Measurements from ENCODE around the gene SHLD2.
"Not testable (repeated sequence)": the region's sequence is repeated elsewhere in the genome, so short reads cannot be mapped to it uniquely, and the experiment has no call there.

DNA sequence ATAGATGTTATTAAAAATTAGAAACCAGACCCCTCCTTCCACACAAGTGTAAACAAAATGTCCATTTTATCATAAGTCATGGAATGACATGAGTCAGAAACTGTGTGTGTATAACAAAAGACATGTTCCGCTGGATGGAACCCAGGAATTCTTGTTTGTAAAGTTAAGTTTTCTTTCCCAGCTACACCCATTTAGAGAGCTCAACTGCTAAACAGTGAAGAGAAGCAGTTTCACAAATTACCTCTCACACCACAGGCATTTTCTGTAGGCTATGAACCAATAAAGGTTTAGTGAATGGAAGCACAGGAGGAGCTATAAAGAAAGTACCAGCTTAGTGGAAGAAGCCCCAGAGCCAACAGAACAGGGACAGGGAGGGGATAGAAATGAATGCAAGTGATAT, 12.8 kb upstream of the SHLD2 start:
- TF ChIP-seq EZH2 (IDR thresholded peaks at IDR 0.05); POLR2AphosphoS5 (IDR thresholded peaks at IDR 0.05; ENCODE audit: borderline replicate concordance, low read depth, low read length): not testable (repeated sequence)

Measured in SK-N-MC (cell line).